AML-193 (cell line): ENCODE results near the gene LRRFIP1.
A peak's percentile ranks its signal among the peaks of the same experiment; 100 is the strongest.
"Not testable (repeated sequence)": the region's sequence is repeated elsewhere in the genome, so short reads cannot be mapped to it uniquely, and the experiment has no call there.

Experiments used
- DNase-seq, 2 experiments: peaks; one replicate each; lab custom pipeline; 2025; lab: John Stamatoyannopoulos, UW

Gene LRRFIP1

DNA sequence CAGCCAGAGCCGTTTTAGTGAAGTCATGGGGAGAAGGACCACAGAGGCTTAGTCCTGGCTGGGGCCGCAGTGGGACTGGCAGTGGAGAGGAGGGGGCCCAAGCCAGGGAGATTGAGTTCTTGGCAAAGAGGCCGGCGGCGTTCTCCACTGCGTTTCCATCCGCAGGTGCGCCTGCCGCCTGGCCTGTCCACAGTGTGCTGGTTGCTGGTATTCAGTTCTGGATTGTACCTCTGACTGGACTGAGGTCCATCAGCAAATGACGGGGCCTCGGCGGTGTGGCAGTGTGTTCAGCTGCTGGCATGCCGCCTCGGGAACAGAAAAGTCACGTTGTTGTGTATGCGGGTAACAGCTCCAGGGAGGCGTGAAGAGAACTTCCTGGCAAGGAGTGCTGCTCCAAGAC lies 36.8 kb downstream of the LRRFIP1 start:
- DNase-seq: no peak

DNA sequence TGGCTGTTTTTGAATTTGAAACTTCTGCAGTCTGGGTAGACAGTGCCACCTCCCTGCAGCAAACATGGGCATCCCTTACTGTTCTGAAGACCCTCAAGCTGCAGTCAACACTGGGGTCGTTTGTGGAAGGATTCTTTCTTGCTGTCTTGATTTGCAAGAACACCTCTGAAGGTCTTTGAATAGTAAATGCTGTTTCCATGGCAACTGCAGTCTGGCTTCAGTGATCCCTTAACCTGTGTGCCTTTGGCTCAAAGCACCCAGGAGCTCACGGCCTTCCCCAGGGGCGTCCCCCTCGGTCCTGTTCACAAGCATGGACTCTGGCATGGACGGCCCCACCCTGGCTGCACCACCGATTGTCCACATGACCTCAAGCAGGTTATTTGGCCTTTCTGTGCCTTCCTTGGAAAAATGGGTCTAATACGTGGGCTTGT lies 38.3 kb downstream of the LRRFIP1 start:
- DNase-seq: no peak

DNA sequence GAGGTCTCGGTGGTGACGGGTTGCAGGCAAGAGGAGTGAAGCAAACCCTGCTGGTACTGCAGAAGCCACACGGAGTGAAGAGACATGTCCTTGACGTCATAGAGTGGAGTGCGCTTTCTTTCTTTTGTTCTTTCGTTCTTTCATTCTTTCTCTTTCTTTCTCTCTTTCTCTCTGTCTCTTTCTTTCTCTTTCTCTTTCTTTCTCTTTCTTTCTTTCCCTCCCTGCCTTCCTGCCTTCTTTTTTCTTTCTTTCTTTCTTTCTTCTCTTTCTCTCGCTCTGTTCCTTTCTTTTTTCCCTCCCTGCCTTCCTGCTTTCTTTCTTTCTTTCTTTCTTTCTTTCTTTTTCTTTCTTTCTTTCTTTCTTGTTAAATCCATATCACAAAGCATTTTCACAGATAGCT lies 39.2 kb downstream of the LRRFIP1 start:
- no peak for DNase-seq

DNA sequence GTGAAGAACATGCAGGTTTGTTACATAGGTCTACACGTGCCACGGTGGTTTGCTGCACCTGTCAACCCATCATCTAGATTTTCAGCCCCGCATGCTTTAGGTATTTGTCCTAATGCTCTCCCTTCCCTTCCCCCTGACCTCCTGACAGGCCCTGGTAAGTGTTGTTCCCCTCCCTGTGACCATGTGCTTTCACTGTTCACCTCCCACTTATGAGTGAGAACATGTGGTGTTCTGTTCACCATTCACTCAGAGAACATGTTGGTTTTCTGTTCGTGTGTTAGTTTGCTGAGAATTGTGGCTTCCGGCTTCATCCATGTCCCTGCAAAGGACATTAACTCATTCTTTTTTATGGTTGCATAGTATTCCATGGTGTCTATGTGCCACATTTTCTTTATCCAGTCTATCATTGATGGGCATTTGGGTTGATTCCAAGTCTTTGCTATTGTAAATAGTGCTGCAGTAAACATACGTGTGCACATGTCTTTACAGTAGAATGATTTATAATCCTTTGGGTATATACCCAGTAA lies 39.7 kb downstream of the LRRFIP1 start:
- DNase-seq: not testable (repeated sequence)

DNA sequence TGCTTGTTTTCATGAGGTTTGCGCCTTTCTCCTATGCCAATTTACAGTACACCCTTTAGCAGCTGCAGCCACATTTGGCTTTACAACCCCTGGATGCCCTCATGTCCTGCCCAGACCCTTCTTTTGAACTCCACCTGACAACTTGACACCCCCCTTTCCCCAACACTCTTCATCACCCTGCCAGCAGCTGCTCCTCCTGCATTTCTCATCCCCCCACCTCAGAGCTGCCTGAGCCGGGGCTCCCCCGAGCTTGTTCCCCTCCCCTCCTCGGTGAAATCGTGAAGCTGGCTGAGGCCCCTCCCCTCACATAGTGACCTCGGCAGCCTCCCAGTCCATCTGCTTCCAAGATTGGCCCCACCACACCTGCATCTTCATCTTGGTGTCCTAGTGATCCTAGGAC lies 40.5 kb downstream of the LRRFIP1 start:
- DNase-seq: no peak

DNA sequence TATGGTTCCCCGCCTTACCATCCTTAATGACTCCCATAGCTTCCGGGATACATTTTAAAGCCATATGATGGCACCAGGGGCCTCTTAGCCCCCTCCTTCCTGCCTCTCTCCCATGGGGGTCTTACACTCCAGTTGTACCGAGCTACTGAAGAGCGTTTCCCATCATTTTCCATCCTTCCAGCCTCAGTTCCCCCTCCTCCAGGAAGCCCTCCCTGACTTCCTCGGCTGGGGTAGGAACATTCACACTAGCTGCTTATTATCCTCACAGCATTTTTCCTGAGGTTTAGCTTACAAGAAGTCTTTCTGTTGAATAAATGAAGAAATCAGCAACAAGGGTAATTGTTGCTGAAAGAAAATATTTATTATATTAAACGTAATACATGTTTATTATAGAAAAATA lies 41.1 kb downstream of the LRRFIP1 start:
- no peak for DNase-seq

DNA sequence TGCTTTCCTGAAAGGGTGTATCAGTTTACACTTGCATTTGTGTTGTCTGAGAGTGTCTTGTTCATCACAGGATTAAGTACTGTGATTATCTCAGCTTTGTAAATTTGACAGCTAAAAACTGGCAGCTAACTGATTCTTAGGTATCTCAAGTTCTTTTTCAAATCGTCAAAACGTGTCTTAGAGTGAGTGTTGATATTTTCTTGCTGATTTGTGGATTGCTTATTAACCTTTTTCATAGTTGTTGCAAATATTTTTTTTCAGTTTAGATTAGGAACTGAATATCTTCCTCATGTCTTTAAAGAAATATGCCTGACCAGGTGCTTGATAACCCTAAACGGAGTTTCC lies 41.9 kb downstream of the LRRFIP1 start:
- DNase-seq: no peak

DNA sequence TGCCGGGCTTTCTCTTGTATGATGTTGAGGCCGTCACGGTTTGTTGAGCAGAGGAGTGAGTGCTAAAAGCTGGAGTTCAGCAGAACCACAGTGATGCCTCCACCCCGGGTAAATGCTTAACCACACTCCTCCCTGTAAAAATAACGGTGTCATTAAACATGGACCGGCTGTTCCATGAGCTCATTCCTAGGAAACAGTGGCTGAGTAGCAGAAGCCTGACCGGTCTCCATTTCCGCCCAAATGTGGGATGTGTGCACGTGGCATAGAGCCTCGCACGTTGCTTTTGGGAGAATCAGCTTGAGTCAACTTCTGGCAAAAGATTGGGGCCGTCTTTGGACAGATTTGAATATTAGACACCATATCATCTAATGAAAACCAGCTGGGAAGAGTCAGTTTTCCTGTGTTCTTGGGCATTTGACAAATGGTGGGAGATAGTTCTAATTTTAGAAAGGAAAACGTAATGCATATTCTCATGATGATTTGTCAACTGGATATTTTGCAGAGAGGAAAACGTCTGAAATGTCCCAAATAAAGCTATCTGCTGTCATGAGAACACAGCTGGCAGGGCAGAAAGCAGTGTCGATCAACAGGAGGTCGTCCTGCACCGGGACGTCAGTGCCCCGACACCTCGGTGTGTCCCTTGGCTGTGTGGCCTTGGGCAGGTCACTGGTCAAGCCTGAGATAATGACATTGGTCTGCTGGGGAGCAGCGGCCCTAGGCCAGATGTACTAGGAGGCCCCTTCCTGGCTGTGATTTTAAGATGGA lies 42.4 kb downstream of the LRRFIP1 start:
- no peak for DNase-seq

DNA sequence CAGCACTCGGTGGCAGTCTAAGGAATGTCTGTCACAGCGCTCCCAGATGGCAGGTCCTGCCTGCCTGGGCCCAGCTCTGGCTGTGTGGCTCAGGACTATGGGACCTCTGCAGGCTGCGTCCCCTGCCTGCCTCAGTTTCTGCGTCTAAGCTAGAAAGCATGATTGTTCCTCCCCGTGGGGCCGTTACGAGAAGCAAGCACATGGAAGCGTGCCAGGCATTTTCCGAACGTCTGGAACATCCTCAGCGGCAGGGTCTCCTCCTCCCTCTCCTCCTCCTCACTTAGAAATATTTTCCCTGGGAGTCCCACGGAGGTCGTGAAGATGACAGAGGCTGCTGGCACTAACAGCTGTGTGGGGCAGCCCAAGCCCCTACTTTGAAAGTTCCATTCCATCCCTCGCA lies 43.3 kb downstream of the LRRFIP1 start:
- DNase-seq: no peak

DNA sequence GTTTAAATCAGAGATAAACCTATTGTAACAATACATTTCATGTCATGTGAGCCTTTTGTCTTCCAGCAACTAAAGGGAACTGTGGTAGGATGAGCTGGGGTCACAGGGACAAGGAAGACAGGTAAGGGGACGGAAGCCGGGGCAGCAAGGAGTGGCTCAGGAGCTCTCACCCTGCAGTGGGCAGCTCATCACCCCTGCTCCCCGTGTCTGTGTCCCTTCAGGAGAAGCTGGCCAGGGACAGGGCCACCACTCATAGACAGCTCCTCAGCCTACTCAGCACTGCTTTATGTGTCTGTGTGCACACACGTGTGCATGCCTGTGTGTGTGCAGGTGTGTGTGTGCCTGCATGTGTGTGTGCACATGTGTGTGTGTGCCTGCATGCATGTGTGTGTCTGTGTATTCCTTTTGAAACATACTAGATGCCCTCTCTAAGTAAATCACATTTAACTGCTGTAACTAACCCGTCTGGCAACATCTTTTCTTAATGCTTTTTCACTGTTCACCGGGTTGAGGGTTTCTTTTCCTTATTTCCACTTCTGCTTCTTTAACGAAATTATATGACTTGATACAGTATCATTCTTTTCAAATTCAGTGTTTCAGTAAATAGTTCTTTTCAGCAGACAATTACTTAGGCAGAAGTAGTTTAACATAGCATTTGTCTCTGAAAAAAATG lies 44.2 kb downstream of the LRRFIP1 start:
- no peak for DNase-seq

DNA sequence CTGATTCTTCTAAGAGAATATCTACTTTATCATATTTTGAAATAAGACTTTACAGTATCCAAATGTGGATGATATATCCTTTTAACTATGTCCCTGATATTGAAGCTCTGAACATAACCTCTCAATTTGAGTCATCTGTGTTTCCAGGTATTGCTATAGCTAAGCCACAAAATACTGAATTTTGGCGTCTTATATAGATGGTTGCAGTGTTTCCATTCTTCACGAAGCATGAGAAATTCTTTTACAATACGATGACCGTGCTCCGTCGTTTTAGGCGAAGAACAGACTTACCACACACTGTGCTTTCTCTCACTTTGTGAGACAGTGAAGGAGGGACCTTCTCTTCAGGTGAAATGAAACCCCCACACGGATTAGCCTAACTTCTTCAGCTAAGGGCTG lies 45.3 kb downstream of the LRRFIP1 start:
- DNase-seq: no peak

DNA sequence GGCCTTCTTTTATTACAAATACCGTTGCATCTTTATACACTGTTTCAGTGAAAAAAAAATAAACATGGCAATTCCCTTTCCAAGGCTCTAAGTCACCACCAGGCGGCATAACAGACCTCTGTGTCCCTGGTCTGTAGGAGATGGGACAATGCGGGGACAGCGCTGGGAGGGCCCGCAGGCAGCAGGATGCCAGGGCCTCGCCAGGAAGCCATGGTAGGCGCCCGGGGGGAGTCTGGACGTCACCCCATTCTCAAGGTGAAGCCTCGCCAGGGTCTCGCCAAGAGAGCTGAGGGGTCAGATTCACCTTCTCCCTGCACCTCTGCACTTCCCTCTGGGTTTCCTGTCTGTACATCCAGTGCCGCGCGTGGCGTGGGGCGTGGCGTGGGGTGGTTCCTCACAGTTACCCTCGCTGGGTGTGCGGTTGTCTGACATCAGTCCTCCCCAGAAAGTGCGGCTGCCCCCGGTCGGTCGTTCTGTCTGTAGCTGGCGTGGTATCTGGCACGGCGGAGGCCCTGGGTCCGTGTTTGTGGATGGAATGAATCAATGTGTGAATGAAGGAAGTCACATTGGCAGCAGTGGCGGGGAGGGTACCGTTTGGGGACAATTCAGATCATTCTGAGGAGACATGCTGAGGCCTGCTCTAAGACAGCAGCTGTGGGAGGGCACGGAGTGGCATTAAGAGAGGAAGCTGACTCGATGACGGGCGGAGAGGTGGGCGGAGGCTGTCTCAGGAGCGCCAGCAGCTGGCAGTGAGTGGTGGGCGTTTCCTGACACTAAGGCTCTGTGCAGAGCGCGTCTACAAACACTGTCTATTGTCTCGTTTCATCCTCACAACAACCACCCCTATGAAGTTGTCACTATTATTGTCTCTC lies 46.0 kb downstream of the LRRFIP1 start:
- peak; percentile 81 to 84 for DNase-seq

DNA sequence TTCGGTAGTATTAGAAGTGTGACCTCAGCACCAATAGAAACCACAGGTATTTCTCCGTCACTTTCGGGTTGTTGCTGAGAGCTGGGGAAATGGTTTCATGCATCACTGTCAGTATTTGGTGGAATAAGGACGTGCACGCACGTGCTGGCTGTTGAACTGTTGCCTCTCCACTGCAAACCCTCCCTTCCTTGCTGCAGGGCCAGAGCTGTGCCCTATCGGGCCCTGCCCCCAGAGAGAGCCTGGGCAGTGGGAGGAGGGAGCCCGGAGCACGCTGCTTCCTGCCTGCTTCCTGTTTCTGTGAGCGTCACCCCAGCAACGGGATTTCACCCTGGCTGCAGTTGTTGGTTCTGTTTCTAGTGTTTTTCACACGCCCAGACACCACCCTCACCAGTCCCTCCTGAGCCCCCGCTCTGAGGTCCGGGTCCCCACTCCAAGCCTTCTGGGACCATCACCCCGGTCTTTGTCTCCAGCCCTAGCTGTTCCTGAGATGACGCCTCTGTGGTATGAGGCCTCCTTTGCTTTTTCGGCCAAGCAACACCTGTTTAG lies 47.4 kb downstream of the LRRFIP1 start:
- peak; percentile 93 to 95 for DNase-seq

DNA sequence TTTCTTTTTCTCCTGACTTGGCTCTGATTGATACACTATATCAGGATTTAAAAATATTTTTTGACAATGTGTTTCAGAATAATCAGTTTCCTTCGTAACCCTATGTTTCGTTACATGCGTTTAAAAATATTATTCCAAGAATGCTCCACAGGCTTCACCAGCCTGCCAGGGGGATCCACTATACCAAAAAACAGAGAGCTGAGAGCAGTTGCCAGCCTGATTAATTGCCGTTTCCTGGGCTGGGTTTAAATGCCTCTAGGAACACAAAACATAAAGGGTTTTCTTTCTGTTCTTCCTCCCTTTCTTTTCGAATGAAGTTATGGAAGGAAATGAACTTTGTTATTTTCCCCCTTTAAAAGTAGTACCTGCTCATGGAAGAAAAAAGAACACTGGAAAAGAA lies 47.9 kb downstream of the LRRFIP1 start:
- DNase-seq: no peak

DNA sequence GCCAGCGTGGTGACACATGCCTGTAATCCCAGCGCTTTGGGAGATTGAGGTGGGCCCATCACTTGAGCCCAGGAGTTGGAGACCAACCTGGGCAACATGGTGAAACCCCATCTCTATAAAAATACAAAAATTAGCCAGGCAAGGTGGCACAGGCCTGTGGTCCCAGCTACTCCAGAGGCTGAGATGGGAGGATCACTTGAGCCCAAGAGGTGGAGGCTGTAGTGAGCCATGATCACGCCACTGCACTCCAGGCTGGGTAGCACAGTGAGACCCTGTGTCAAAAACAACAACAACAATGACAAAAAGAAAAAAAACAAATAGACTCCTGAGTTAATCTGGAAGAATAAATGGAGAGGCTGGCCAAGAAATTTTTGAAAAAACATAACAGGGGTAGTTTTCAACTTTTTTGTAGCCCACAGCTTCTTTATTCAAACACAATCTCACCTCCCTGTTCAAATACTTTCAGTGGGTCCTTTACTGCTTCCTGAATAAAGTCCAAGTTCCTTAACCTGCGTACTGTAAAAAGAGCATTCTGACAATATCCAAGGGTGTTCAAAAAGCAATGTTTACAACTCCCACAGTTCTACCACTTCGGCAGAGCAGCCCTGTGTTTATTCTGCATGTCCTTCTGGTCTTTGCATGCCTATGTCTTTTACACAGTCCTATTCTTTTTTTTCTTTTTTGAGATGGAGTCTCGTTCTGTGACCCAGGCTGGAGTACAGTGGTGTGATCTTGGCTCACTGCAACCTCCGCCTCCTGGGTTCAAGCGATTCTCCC lies 53.5 kb downstream of the LRRFIP1 start:
- no peak for DNase-seq

DNA sequence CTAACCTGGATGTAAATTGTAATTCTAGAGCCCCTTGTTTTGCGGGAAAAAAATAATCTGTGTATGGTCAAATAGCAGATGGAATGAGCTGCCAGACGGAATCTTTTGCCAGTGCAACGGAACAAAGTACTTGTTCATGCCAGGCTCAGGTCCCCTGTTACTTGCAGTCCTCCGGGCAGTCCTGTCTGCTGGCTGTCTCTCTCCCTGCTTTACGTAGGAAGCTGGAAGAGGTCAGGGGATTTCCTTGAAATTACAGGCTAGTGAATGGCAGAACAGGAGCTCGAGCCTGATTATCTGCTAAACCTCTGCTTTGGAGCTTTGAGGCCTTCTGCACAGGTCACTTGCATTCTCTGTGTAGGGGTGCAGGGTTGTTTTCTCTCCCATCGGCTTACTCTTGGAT lies 54.8 kb downstream of the LRRFIP1 start:
- DNase-seq: no peak

DNA sequence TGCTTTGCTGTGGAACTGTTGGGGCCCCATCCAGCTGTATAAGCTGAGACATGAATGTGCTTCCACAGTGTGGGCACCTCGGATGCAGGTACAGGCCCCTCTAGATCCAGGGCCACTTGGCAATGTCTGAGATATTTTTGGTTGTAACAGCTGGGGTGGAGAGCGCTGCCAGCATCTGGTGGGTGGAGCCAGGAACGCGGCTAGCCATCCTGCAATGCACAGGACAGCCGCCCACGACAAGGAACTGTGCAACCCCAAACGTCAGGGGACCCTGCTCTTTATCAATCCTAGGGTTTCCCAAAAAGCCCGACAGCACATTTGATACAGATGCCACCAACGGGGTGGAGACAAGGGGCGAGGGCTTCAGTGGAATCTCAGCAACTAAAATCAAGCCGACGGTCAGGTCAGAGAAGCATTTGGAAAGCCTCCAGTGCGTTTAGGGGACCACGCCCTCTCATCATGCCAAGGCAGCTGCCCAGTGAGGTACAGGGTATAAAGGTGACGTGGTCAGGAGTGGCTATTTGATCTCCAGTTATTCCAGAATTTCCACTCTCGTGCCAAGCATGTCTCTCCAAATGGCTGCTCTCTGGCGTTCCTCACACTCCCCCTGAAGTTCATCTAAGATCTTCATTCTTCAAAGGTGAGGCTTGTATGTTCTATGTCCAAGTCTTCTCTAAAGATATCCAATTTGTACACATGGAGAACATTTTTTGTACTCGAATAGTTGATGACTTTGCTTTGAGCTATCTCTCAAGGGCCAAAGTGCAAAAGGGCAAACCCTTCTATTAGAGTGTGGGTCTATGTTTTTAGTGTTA lies 55.7 kb downstream of the LRRFIP1 start:
- no peak for DNase-seq

DNA sequence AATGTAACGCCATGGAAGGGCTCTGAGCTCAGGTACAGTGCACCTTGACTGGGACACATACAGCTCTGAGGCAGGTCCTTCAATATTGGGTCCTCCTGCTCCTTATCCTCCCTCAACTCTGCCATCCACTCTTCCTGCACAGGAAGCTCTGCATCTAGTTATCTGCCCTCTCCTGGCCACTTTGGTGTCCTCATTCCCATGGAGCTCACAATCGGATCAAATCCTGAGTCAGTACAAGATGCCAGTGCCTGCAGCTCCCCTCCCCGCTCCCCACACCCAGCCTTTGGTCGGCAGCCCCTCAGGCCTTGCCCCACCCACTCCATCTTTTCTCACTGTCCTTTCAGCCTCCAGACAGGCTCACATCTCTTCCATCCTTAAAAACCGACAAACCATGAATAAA lies 58.0 kb downstream of the LRRFIP1 start:
- DNase-seq: no peak

DNA sequence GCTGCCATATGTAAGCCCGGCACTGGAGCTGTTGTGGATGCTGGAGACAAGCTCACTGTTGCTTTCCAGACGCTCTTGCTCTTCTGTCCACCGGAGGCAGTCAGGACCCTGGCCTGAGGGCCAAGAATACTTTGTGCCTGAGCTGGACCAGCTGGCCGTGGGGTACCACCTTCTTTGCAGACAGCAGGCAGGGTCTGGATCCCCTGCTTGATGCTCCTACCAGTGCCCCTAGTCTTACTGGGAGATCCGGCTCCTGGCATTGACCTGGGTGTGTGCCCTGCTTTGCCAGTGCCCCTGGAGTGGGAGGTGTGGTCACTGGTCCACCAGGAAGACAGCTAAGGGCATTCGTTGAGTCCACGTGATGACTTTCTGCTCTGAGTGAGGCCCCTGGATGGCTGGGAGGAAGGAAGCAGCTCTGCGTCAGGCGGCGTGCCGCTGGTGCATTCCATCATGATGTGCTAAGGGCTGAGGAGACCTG lies 59.3 kb downstream of the LRRFIP1 start:
- DNase-seq: peak in 1 of 2 experiments; percentile 16

DNA sequence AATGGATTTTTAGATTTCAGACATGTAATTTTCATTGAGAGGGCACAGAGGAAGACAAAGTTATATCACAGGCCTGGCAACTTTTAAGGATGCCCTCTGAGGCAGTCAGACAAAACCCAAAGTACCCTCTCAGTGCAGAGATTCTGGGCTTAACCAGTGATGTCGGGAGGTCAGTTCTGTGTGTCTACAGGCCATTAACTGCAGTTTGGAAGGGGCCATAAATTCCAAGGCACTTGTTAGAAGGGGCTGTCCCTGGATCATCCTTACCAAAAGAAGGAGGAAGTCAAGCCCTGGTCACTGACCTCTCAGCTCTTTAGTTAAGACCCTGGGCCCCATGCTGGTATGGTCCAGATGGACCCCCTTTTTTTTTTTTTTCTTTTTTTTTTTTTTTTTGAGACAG lies 60.7 kb downstream of the LRRFIP1 start:
- no peak for DNase-seq
